Effector CD8-positive, alpha-beta T cell (primary cell): ENCODE measurements around the gene LMBR1L.

Experiments
- DNase-seq: peaks from one replicate; lab custom pipeline; 2025; lab: John Stamatoyannopoulos, UW

Gene LMBR1L

GRCh38 chr12:49054096-49054495, 56.6 kb downstream of the LMBR1L start:
- no peak for DNase-seq

DNA sequence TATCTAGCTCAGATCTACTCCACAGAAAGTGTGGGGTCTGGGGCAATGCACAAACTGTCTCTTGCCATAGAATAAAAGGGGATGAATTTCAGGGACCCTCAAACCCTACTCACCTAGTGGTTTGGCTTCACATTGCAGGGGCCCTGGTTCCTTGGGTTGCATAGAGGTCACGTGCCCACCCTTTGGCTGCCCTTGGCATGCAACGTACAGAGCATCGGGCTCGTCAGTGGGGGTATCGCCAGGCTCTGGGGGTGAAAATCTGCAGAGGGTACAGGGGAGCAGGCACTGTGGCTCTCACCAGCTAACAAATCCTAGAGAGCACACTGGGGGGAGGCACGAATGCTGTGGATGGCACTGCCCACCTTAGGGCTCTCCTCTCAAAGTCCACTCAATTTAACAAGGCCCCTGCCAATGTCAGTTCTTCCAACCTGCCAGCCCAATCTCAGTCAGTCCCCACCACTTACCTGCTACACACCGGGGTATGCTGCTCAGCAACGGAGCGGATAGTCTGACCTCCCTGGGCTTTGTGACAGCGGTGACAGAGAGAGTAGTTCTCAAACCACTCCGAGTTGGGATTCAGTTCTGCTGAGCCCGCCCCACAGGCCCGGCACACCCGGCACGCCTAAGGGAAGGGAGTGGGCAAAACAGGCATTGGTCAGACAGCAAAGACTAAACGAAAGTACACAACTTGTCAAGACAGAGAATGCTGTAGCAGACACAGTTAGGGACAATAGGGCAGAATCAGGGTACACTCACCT, 58.0 kb downstream of the LMBR1L start:
- DNase-seq = no peak

DNA sequence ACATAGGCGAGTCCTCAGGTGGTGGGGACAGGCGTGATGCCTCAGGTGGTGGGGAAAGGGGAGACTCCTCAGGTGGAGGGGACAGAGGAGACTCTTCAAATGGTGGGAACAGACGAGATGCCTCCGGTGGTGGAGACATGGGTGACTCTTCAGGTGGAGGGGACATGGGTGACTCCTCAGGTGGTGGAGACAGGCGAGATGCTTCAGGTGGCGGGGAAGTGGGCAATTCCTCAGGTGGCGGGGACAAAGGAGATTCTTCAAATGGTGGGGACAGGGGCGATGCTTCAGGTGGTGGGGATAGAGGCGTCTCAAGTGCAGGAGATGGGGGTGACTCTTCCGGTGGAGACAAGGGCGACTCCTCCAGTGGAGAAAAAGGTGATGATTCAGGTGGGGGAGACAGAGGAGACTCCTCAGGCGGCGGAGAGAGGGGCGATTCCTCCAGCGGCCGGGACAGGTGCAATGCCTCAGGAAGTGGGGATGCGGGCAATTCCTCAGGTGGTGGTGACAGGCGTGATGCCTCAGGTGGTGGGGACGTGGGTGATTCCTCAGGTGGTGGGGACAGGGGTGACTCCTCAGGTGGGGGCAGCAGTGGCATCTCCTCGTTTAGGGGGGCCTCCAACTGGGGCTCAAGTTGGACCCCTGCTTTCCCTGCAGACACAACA, 58.7 kb downstream of the LMBR1L start:
- no peak for DNase-seq

GRCh38 chr12:49051373-49051764, 59.3 kb downstream of the LMBR1L start:
- no peak for DNase-seq

- DNase-seq = no peak
Observed at GRCh38 chr12:49050507-49051372, 59.9 kb downstream of the LMBR1L start.

GRCh38 chr12:49049566-49050224, 61.0 kb downstream of the LMBR1L start:
- no peak for DNase-seq

DNA sequence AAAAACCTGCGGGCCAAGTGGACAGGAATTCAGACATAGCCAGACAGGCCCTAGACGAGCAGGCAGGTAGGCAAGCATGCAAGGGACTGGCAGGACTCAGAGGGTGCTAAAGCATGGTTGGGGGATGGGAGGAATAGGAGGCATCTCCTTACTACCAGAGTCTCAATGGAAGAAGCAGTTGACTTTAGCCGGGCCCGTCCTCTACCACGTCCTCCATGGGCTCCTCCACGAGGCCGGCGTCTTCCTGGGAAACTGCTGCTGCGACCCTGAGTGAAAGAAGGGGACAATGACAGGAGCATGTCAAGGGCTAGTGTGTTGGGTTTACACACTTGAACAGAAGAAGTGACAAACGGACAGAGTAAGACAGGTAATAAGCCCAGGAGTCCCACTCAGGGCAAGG, 61.7 kb downstream of the LMBR1L start:
- DNase-seq = no peak
